ENCODE data around the gene NENF. TPM values are rescaled to one million over a fixed set of nuclear protein-coding genes. Genes with fewer than 3 reads are reported as not detected.

Gene NENF
- total and polyA plus RNA-seq, 10 of the 15 experiments (the other 5 are each of a cell fraction or from before 2014, with no cell fraction given), result 5.1 to 83.4 (median 42.7) TPM

DNA sequence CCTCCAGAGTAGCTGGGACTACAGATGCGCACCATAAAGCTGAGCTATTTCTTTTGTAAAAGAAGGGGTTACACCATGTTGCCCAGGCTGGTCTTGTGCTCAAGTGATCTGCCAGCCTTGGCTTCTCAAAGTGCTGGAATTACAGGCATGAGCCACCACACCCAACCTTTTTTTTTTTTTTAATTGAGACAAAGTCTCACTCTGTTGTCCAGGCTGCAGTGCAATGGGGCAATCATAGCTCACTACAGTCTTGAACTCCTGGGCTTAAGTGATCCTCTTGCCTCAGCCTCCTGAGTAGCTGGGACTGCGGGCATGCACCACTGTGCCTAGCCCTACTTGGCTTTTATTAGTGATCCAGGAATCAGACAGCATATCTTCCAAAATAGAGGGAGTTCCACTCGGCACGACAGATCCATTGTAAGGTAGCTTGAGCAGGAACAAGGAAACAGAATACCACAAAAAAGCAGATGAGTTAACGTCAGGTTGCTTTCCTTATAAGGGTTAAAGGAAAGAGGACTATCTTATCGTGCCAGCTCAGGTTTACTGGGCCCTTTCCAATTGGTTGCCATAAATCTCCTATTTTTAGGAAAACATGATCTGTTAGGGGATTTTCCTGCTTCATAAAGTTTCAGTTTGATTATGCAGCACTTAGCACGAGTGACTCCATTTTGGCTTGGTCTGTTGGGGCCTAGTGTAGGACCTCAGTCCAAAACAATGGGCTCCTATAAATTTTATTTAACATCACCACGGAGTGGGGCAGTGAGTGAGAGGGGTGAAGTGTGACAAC lies 45.2 kb downstream of the NENF start:
- no TSS peak for BruUV-seq (replicated peaks)
- ChIA-PET CTCF (interaction anchor here (0.5 to 6.3 kb wide), 63 partner anchors 11 to 797 kb away, joined by 3 to 84 read pairs (median 5); partner anchors contain the start of genes ATF3, BATF3, DTL and INTS7), POLR2A (interaction anchor here (0.7 to 1.6 kb wide), 13 partner anchors 22 to 506 kb away, joined by 3 to 11 read pairs (median 4); no protein-coding TSS in a partner anchor), SMC1A (ENCODE audit: uncharacterized antibody, unreplicated experiment) (interaction anchor here (0.6 to 5.8 kb wide), 57 partner anchors 13 to 529 kb away, joined by 3 to 63 read pairs (median 6); partner anchors contain the start of genes ATF3, BATF3 and NENF), RAD21 (ENCODE audit: unreplicated experiment) (interaction anchor here (0.9 to 5.8 kb wide), 43 partner anchors 11 to 797 kb away, joined by 3 to 66 read pairs (median 6); partner anchors contain the start of gene ATF3)
- DNase-seq (ENCODE audit: low read depth, low spot score) (no peak), ATAC-seq (peak; percentile 5; the same call in 2 of the 3 replicates), FAIRE-seq (no peak)
- Histone ChIP-seq H2AFZ (ENCODE audit: control insufficient read depth, low read depth, low read length) (no peak overlapping the region), H3K27ac (ENCODE audit: control insufficient read depth, insufficient read depth) (no peak overlapping the region), H3K4me1 (ENCODE audit: control insufficient read depth, insufficient read depth, low read length) (peaks cover 6% of the 10 kb centered on the region; the same call in 1 of the 2 replicates), H3K9me3 (replicated peaks; ENCODE audit: control insufficient read depth, insufficient read depth, low read length) (no peaks in the 10 kb centered on the region), H3K9ac (ENCODE audit: control insufficient read depth, insufficient read depth, low read length) (no peak overlapping the region), H3K4me3 (no peak overlapping the region), H3K27me3 (replicated peaks in 1 of 2; ENCODE audit: control insufficient read depth in 2 of 2, insufficient read depth in 2 of 2, low read length in 1 of 2) (no peaks in the 10 kb centered on the region), H3K4me2 (ENCODE audit: control insufficient read depth, insufficient read depth) (no peak overlapping the region), H3K36me3 (ENCODE audit: control insufficient read depth in 2 of 2, insufficient read depth in 2 of 2, low read length in 1 of 2) (no peaks in the 10 kb centered on the region), H4K20me1 (ENCODE audit: control insufficient read depth, insufficient read depth) (no peaks in the 10 kb centered on the region), H3K79me2 (ENCODE audit: control insufficient read depth, insufficient read depth, low read length) (no peaks in the 10 kb centered on the region)
- in situ Hi-C loops (cut with MboI) (no loop called here), intact Hi-C loops (cut with micrococcal nuclease; ENCODE audit: unreplicated experiment) (loop anchor here (1.0 to 10.0 kb wide), 7 partner anchors 89 to 519 kb away; no protein-coding TSS in a partner anchor)
- 60% methylated on average over 8 of the region's 8 CpGs for WGBS (ENCODE audit: insufficient coverage, insufficient replicate concordance, low lambda C conversion rate, missing lambda C conversion rate)
- TF ChIP-seq, protein P1, sequence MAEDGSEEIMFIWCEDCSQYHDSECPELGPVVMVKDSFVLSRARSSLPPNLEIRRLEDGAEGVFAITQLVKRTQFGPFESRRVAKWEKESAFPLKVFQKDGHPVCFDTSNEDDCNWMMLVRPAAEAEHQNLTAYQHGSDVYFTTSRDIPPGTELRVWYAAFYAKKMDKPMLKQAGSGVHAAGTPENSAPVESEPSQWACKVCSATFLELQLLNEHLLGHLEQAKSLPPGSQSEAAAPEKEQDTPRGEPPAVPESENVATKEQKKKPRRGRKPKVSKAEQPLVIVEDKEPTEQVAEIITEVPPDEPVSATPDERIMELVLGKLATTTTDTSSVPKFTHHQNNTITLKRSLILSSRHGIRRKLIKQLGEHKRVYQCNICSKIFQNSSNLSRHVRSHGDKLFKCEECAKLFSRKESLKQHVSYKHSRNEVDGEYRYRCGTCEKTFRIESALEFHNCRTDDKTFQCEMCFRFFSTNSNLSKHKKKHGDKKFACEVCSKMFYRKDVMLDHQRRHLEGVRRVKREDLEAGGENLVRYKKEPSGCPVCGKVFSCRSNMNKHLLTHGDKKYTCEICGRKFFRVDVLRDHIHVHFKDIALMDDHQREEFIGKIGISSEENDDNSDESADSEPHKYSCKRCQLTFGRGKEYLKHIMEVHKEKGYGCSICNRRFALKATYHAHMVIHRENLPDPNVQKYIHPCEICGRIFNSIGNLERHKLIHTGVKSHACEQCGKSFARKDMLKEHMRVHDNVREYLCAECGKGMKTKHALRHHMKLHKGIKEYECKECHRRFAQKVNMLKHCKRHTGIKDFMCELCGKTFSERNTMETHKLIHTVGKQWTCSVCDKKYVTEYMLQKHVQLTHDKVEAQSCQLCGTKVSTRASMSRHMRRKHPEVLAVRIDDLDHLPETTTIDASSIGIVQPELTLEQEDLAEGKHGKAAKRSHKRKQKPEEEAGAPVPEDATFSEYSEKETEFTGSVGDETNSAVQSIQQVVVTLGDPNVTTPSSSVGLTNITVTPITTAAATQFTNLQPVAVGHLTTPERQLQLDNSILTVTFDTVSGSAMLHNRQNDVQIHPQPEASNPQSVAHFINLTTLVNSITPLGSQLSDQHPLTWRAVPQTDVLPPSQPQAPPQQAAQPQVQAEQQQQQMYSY (CRISPR knock-in tag; IDR thresholded peaks at IDR 0.05), result peak; percentile 79
- TF ChIP-seq, protein P2, sequence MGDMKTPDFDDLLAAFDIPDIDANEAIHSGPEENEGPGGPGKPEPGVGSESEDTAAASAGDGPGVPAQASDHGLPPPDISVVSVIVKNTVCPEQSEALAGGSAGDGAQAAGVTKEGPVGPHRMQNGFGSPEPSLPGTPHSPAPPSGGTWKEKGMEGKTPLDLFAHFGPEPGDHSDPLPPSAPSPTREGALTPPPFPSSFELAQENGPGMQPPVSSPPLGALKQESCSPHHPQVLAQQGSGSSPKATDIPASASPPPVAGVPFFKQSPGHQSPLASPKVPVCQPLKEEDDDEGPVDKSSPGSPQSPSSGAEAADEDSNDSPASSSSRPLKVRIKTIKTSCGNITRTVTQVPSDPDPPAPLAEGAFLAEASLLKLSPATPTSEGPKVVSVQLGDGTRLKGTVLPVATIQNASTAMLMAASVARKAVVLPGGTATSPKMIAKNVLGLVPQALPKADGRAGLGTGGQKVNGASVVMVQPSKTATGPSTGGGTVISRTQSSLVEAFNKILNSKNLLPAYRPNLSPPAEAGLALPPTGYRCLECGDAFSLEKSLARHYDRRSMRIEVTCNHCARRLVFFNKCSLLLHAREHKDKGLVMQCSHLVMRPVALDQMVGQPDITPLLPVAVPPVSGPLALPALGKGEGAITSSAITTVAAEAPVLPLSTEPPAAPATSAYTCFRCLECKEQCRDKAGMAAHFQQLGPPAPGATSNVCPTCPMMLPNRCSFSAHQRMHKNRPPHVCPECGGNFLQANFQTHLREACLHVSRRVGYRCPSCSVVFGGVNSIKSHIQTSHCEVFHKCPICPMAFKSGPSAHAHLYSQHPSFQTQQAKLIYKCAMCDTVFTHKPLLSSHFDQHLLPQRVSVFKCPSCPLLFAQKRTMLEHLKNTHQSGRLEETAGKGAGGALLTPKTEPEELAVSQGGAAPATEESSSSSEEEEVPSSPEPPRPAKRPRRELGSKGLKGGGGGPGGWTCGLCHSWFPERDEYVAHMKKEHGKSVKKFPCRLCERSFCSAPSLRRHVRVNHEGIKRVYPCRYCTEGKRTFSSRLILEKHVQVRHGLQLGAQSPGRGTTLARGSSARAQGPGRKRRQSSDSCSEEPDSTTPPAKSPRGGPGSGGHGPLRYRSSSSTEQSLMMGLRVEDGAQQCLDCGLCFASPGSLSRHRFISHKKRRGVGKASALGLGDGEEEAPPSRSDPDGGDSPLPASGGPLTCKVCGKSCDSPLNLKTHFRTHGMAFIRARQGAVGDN (IDR thresholded peaks at IDR 0.05), result peak; percentile 76
- TF ChIP-seq, protein P3, sequence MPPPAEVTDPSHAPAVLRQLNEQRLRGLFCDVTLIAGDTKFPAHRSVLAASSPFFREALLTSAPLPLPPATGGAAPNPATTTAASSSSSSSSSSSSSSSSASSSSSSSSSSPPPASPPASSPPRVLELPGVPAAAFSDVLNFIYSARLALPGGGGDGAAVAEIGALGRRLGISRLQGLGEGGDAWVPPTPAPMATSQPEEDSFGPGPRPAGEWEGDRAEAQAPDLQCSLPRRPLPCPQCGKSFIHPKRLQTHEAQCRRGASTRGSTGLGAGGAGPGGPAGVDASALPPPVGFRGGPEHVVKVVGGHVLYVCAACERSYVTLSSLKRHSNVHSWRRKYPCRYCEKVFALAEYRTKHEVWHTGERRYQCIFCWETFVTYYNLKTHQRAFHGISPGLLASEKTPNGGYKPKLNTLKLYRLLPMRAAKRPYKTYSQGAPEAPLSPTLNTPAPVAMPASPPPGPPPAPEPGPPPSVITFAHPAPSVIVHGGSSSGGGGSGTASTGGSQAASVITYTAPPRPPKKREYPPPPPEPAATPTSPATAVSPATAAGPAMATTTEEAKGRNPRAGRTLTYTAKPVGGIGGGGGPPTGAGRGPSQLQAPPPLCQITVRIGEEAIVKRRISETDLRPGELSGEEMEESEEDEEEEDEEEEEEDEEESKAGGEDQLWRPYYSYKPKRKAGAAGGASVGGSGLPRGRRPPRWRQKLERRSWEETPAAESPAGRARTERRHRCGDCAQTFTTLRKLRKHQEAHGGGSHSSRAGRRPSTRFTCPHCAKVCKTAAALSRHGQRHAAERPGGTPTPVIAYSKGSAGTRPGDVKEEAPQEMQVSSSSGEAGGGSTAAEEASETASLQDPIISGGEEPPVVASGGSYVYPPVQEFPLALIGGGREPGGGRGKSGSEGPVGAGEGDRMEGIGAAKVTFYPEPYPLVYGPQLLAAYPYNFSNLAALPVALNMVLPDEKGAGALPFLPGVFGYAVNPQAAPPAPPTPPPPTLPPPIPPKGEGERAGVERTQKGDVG (CRISPR knock-in tag; IDR thresholded peaks at IDR 0.05), result 0 out of 2 replicates have a peak, but pooled peaks have one; percentile 31
- TF ChIP-seq, protein P4, sequence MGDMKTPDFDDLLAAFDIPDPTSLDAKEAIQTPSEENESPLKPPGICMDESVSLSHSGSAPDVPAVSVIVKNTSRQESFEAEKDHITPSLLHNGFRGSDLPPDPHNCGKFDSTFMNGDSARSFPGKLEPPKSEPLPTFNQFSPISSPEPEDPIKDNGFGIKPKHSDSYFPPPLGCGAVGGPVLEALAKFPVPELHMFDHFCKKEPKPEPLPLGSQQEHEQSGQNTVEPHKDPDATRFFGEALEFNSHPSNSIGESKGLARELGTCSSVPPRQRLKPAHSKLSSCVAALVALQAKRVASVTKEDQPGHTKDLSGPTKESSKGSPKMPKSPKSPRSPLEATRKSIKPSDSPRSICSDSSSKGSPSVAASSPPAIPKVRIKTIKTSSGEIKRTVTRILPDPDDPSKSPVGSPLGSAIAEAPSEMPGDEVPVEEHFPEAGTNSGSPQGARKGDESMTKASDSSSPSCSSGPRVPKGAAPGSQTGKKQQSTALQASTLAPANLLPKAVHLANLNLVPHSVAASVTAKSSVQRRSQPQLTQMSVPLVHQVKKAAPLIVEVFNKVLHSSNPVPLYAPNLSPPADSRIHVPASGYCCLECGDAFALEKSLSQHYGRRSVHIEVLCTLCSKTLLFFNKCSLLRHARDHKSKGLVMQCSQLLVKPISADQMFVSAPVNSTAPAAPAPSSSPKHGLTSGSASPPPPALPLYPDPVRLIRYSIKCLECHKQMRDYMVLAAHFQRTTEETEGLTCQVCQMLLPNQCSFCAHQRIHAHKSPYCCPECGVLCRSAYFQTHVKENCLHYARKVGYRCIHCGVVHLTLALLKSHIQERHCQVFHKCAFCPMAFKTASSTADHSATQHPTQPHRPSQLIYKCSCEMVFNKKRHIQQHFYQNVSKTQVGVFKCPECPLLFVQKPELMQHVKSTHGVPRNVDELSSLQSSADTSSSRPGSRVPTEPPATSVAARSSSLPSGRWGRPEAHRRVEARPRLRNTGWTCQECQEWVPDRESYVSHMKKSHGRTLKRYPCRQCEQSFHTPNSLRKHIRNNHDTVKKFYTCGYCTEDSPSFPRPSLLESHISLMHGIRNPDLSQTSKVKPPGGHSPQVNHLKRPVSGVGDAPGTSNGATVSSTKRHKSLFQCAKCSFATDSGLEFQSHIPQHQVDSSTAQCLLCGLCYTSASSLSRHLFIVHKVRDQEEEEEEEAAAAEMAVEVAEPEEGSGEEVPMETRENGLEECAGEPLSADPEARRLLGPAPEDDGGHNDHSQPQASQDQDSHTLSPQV (IDR thresholded peaks at IDR 0.05), result peak; percentile 94

Measured in GM12878 (cell line).